ENCODE data around the gene HHATL. TPM values are rescaled to one million over a fixed set of nuclear protein-coding genes. Genes with fewer than 3 reads are reported as not detected.

Gene HHATL
- total RNA-seq, 2 experiments from 2014 or later, result not detected

- TF ChIP-seq EZH2phosphoT487 (IDR thresholded peaks at IDR 0.05; ENCODE audit: borderline replicate concordance, low read depth, low read length) (no peak), CTCF (conservative IDR thresholded peaks at IDR 0.05; ENCODE audit: low read length) (no peak)
- intact Hi-C loops (cut with micrococcal nuclease; ENCODE audit: unreplicated experiment), result no loop called here
- H3K9me3 ChIP-seq (ENCODE audit: low read length), result no peaks in the 10 kb centered on the region
- DNase-seq (ENCODE audit: low spot score), result no peak
- H3K27ac ChIP-seq (ENCODE audit: low read depth, low read length, poor library complexity, severe bottlenecking), result no peak overlapping the region
- no TSS peak for BruUV-seq (replicated peaks)
- no peak overlapping the region for H3K4me3 ChIP-seq (ENCODE audit: low read depth, low read length, poor library complexity, severe bottlenecking)
- H3K9me2 ChIP-seq (ENCODE audit: insufficient read depth, low read length), result no peaks in the 10 kb centered on the region
- H2AFZ ChIP-seq (ENCODE audit: low read length), result no peak overlapping the region
- H4K20me1 ChIP-seq (ENCODE audit: insufficient read depth, low read length), result no peaks in the 10 kb centered on the region
- ChIA-PET POLR2A (no interaction called here), CTCF (ENCODE audit: unreplicated experiment) (interaction anchor here (0.6 kb wide), 1 partner anchor 492 kb away, joined by 3 read pairs; no protein-coding TSS in a partner anchor)
- no peak overlapping the region for H3K4me2 ChIP-seq (ENCODE audit: low read length)
- H3K36me3 ChIP-seq (ENCODE audit: insufficient read depth, low read length), result no peaks in the 10 kb centered on the region
- no peaks in the 10 kb centered on the region for H3K79me2 ChIP-seq (ENCODE audit: insufficient read depth, low read depth, low read length)
- H3K4me1 ChIP-seq (ENCODE audit: insufficient read depth, low read length, poor library complexity, severe bottlenecking), result no peaks in the 10 kb centered on the region
These were observed 13.8 kb downstream of the HHATL start for GRCh38 chr3:42688487-42689420.

- no peak for DNase-seq (ENCODE audit: low spot score)
- Histone ChIP-seq H3K4me3 (ENCODE audit: low read depth, low read length, poor library complexity, severe bottlenecking) (no peak overlapping the region), H3K79me2 (ENCODE audit: insufficient read depth, low read depth, low read length) (no peaks in the 10 kb centered on the region), H3K27ac (ENCODE audit: low read depth, low read length, poor library complexity, severe bottlenecking) (no peak overlapping the region), H3K9me2 (ENCODE audit: insufficient read depth, low read length) (no peaks in the 10 kb centered on the region), H3K4me2 (ENCODE audit: low read length) (no peak overlapping the region), H4K20me1 (ENCODE audit: insufficient read depth, low read length) (no peaks in the 10 kb centered on the region), H2AFZ (ENCODE audit: low read length) (no peak overlapping the region), H3K36me3 (ENCODE audit: insufficient read depth, low read length) (no peaks in the 10 kb centered on the region), H3K9me3 (ENCODE audit: low read length) (no peaks in the 10 kb centered on the region), H3K4me1 (ENCODE audit: insufficient read depth, low read length, poor library complexity, severe bottlenecking) (no peaks in the 10 kb centered on the region)
- no TSS peak for BruUV-seq (replicated peaks)
- ChIA-PET CTCF (ENCODE audit: unreplicated experiment) (no interaction called here), POLR2A (no interaction called here)
- intact Hi-C loops (cut with micrococcal nuclease; ENCODE audit: unreplicated experiment), result no loop called here
- TF ChIP-seq EZH2phosphoT487 (IDR thresholded peaks at IDR 0.05; ENCODE audit: borderline replicate concordance, low read depth, low read length), result no peak
- no peak for TF ChIP-seq CTCF (conservative IDR thresholded peaks at IDR 0.05; ENCODE audit: low read length)
These were observed 14.6 kb downstream of the HHATL start for GRCh38 chr3:42688016-42688415.
